Astrocyte (in vitro differentiated cells and primary cell): Measurements from ENCODE around the gene GJA8. TPM values are rescaled to one million over a fixed set of nuclear protein-coding genes. Genes with fewer than 3 reads are reported as not detected.

Experiments used
- DNase-seq: peaks from one replicate; pipeline ENCODE4 v3.0.0-alpha.2; 2010; ENCODE audit warnings: low read depth
- FAIRE-seq: peaks from 2 replicates; lab custom pipeline; 2011; peaks lifted over from hg19 to GRCh38; lab: Jason Lieb, UNC
- H2AFZ ChIP-seq: 2 replicates; pipeline ENCODE4 v1.6.0; 2012; ENCODE audit warnings: low read depth, low read length, inconsistent platforms
- H3K27ac ChIP-seq: 2 replicates; pipeline ENCODE4 v1.5.1; 2011; ENCODE audit warnings: low read depth, low read length, inconsistent platforms
- H3K27me3 ChIP-seq: 2 replicates; pipeline ENCODE4 v1.6.0; 2011; ENCODE audit warnings: low read length, inconsistent platforms; ENCODE audit not compliant: insufficient read depth
- H3K36me3 ChIP-seq: 2 replicates; pipeline ENCODE4 v1.5.1; 2011; ENCODE audit warnings: low read length, inconsistent platforms; ENCODE audit not compliant: insufficient read depth
- H3K4me1 ChIP-seq: 2 replicates; pipeline ENCODE4 v1.5.1; 2011; ENCODE audit warnings: low read length, inconsistent platforms; ENCODE audit not compliant: insufficient read depth
- H3K4me2 ChIP-seq: 2 replicates; pipeline ENCODE4 v1.6.0; 2012; ENCODE audit warnings: low read length, inconsistent platforms
- H3K4me3 ChIP-seq: 2 replicates; pipeline ENCODE4 v1.5.1; 2011; ENCODE audit warnings: low read depth, mild to moderate bottlenecking, low read length, inconsistent platforms; ENCODE audit not compliant: insufficient read depth
- H3K79me2 ChIP-seq: 2 replicates; pipeline ENCODE4 v1.6.0; 2012; ENCODE audit warnings: mild to moderate bottlenecking, low read length, inconsistent platforms; ENCODE audit not compliant: insufficient read depth
- H3K9ac ChIP-seq: 2 replicates; pipeline ENCODE4 v1.6.0; 2012; ENCODE audit warnings: mild to moderate bottlenecking, low read length, inconsistent platforms
- H3K9me3 ChIP-seq: 2 replicates; pipeline ENCODE4 v1.5.1; 2012; ENCODE audit warnings: low read depth, mild to moderate bottlenecking, low read length, inconsistent platforms; ENCODE audit not compliant: insufficient read depth
- H4K20me1 ChIP-seq: 2 replicates; pipeline ENCODE4 v1.6.0; 2012; ENCODE audit warnings: low read length, inconsistent platforms; ENCODE audit not compliant: insufficient read depth
- H3K27ac Mint-ChIP-seq: one replicate; pipeline ENCODE4 v1.8.0; 2021; ENCODE audit warnings: mild to moderate bottlenecking, mixed read lengths; ENCODE audit not compliant: unreplicated experiment
- H3K27me3 Mint-ChIP-seq: one replicate; pipeline ENCODE4 v1.8.0; 2021; ENCODE audit warnings: low read depth, mixed read lengths; ENCODE audit not compliant: unreplicated experiment
- H3K36me3 Mint-ChIP-seq: one replicate; pipeline ENCODE4 v1.8.0; 2021; ENCODE audit warnings: low read depth, mixed read lengths; ENCODE audit not compliant: unreplicated experiment
- H3K4me1 Mint-ChIP-seq: one replicate; pipeline ENCODE4 v1.8.0; 2021; ENCODE audit warnings: low read depth, mixed read lengths; ENCODE audit not compliant: unreplicated experiment
- H3K4me3 Mint-ChIP-seq: one replicate; pipeline ENCODE4 v1.8.0; 2021; ENCODE audit warnings: mild to moderate bottlenecking, moderate library complexity, mixed read lengths; ENCODE audit not compliant: unreplicated experiment
- H3K9me3 Mint-ChIP-seq: one replicate; pipeline ENCODE4 v1.8.0; 2021; ENCODE audit warnings: mild to moderate bottlenecking, mixed read lengths; ENCODE audit not compliant: unreplicated experiment
- EZH2 ChIP-seq: IDR thresholded peaks from 2 replicates; pipeline ENCODE4 v1.6.1; 2012; ENCODE audit warnings: mild to moderate bottlenecking, low read length, inconsistent platforms; ENCODE audit not compliant: insufficient read depth
- total RNA-seq: library from RNA; stranded (reverse); gene quantifications from 2 replicates; pipeline ENCODE4 v1.2.1, GENCODE V29; 2021
- TF ChIP-seq, protein P1 (sequence below): IDR thresholded peaks from 2 replicates; pipeline ENCODE4 v1.5.1; 2011; ENCODE audit warnings: low read depth, mild to moderate bottlenecking, inconsistent platforms, low read length, moderate library complexity; ENCODE audit not compliant: insufficient read depth

Gene GJA8
- total RNA-seq, 1 donor from 2014 or later: not detected

DNA sequence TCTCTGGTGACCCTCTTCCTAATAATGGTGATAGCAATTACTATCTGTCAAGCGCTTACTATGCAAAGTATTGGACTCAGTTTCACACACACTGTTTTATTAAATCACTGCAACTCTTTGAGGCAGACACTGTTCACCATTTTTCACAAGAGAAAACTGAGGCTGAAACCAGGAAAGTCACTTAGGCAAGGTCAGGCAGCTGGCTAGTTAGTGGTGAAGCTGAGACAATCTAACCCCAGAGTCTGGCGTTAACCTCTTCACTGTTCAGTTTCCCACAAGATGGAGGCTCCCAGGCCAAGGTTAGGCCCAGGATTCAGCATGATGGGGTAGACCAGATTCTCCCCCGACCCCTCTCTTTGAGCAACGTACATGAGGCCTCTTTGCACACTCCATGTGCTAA, 4.8 kb upstream of the GJA8 start:
- Mint-ChIP-seq H3K27ac (no peak overlapping the region), H3K9me3 (no peaks in the 10 kb centered on the region), H3K4me3 (no peak overlapping the region), H3K27me3 (peaks cover 10% of the 10 kb centered on the region), H3K4me1 (peaks cover 2% of the 10 kb centered on the region), H3K36me3 (no peaks in the 10 kb centered on the region)
- FAIRE-seq: no peak
- peaks cover 4% of the 10 kb centered on the region for H3K27me3 ChIP-seq
- H3K79me2 ChIP-seq: no peaks in the 10 kb centered on the region
- H3K4me1 ChIP-seq: no peaks in the 10 kb centered on the region
- no peaks in the 10 kb centered on the region for H3K36me3 ChIP-seq
- H2AFZ ChIP-seq: no peak overlapping the region
- TF ChIP-seq EZH2: no peak
- TF ChIP-seq, protein P1, sequence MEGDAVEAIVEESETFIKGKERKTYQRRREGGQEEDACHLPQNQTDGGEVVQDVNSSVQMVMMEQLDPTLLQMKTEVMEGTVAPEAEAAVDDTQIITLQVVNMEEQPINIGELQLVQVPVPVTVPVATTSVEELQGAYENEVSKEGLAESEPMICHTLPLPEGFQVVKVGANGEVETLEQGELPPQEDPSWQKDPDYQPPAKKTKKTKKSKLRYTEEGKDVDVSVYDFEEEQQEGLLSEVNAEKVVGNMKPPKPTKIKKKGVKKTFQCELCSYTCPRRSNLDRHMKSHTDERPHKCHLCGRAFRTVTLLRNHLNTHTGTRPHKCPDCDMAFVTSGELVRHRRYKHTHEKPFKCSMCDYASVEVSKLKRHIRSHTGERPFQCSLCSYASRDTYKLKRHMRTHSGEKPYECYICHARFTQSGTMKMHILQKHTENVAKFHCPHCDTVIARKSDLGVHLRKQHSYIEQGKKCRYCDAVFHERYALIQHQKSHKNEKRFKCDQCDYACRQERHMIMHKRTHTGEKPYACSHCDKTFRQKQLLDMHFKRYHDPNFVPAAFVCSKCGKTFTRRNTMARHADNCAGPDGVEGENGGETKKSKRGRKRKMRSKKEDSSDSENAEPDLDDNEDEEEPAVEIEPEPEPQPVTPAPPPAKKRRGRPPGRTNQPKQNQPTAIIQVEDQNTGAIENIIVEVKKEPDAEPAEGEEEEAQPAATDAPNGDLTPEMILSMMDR: no peak
- no peaks in the 10 kb centered on the region for H4K20me1 ChIP-seq
- H3K9me3 ChIP-seq: no peaks in the 10 kb centered on the region
- no peak for DNase-seq
- no peak overlapping the region for H3K27ac ChIP-seq
- H3K4me2 ChIP-seq: no peak overlapping the region
- no peak overlapping the region for H3K9ac ChIP-seq
- no peak overlapping the region for H3K4me3 ChIP-seq

DNA sequence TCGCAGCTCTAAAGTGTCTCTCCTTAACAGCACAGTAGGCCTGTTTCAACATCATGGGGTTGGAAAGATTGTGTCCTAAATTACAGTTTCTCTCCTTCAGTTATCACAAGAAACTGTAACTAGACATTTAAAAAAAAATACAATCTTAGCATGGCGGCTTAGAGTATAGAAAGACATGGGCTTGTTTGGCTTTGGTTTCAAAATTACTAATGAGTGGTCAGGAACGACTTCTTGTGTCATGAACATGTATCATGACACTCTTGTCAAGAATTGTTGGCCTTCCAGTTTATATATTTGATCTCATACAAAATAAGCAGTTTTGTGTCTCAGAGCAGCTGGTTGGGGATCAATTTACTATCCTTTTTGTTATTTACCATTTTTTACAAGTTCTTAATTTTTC, 2.1 kb downstream of the GJA8 start:
- no peaks in the 10 kb centered on the region for H3K79me2 ChIP-seq
- no peaks in the 10 kb centered on the region for H4K20me1 ChIP-seq
- no peak overlapping the region for H2AFZ ChIP-seq
- Mint-ChIP-seq H3K27me3 (peaks cover 14% of the 10 kb centered on the region), H3K27ac (no peak overlapping the region), H3K9me3 (no peaks in the 10 kb centered on the region), H3K36me3 (no peaks in the 10 kb centered on the region), H3K4me3 (no peak overlapping the region), H3K4me1 (peaks cover 2% of the 10 kb centered on the region)
- TF ChIP-seq EZH2: no peak
- TF ChIP-seq, protein P1: no peak
- H3K4me1 ChIP-seq: no peaks in the 10 kb centered on the region
- H3K4me3 ChIP-seq: no peak overlapping the region
- DNase-seq (no peak), FAIRE-seq (no peak)
- H3K4me2 ChIP-seq: no peak overlapping the region
- H3K27ac ChIP-seq: no peak overlapping the region
- H3K36me3 ChIP-seq: no peaks in the 10 kb centered on the region
- no peak overlapping the region for H3K9ac ChIP-seq
- no peaks in the 10 kb centered on the region for H3K9me3 ChIP-seq
- H3K27me3 ChIP-seq: no peaks in the 10 kb centered on the region

DNA sequence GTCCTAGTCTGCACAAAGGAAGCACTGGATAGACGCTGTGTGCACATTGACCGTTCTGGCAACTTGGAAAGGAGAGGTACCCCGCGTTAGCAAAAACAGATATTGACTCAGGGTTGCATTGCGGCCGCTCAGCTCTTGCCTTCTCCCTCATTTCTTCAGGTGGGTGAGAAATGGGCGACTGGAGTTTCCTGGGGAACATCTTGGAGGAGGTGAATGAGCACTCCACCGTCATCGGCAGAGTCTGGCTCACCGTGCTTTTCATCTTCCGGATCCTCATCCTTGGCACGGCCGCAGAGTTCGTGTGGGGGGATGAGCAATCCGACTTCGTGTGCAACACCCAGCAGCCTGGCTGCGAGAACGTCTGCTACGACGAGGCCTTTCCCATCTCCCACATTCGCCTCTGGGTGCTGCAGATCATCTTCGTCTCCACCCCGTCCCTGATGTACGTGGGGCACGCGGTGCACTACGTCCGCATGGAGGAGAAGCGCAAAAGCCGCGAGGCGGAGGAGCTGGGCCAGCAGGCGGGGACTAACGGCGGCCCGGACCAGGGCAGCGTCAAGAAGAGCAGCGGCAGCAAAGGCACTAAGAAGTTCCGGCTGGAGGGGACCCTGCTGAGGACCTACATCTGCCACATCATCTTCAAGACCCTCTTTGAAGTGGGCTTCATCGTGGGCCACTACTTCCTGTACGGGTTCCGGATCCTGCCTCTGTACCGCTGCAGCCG, 5.4 kb downstream of the GJA8 start:
- H3K9me3 Mint-ChIP-seq: no peaks in the 10 kb centered on the region
- no peak overlapping the region for H2AFZ ChIP-seq
- FAIRE-seq: no peak

More for the DNA sequence above, 5.4 kb downstream of the GJA8 start:
- no peaks in the 10 kb centered on the region for H3K9me3 ChIP-seq
- no peak overlapping the region for H3K4me2 ChIP-seq
- no peak overlapping the region for H3K9ac ChIP-seq
- H4K20me1 ChIP-seq: no peaks in the 10 kb centered on the region
- H3K4me1 ChIP-seq: no peaks in the 10 kb centered on the region
- Mint-ChIP-seq H3K36me3 (no peaks in the 10 kb centered on the region), H3K4me1 (no peaks in the 10 kb centered on the region), H3K27ac (no peak overlapping the region), H3K27me3 (peaks cover 19% of the 10 kb centered on the region), H3K4me3 (no peak overlapping the region)
- no peaks in the 10 kb centered on the region for H3K79me2 ChIP-seq
- no peak for DNase-seq
- no peak overlapping the region for H3K27ac ChIP-seq
- no peak overlapping the region for H3K4me3 ChIP-seq
- TF ChIP-seq, protein P1: no peak
- TF ChIP-seq EZH2: no peak
- H3K27me3 ChIP-seq: peaks cover 3% of the 10 kb centered on the region
- no peaks in the 10 kb centered on the region for H3K36me3 ChIP-seq
